ENCODE measurements around the gene OR5D16. TPM values are rescaled to one million over a fixed set of nuclear protein-coding genes. Genes with fewer than 3 reads are reported as not detected.

The OR5D16 gene
- total RNA-seq, 1 donor from 2014 or later: not detected

Small RNAs within 50 kb of the gene (small RNA-seq; reads per million reads assigned to genes)
- not detected for gene AC036111.3

Other genes starting within 250 kb of the OR5D16 start
- gene OR4C11, start 231.1 kb upstream of the OR5D16 start, total RNA-seq (ENCODE audit: low replicate concordance): not detected in 2 replicates
- not detected in 2 replicates for gene OR4P4, start 203.6 kb upstream of the OR5D16 start, total RNA-seq (ENCODE audit: low replicate concordance)
- gene OR4S2, start 190.4 kb upstream of the OR5D16 start, total RNA-seq (ENCODE audit: low replicate concordance): not detected in 2 replicates
- not detected in 2 replicates for gene OR4C6, start 176.6 kb upstream of the OR5D16 start, total RNA-seq (ENCODE audit: low replicate concordance)
- gene OR5D13, start 65.3 kb upstream of the OR5D16 start, total RNA-seq (ENCODE audit: low replicate concordance): not detected in 2 replicates
- not detected in 2 replicates for gene OR5D14, start 43.2 kb upstream of the OR5D16 start, total RNA-seq (ENCODE audit: low replicate concordance)
- gene OR5L1, start 27.4 kb upstream of the OR5D16 start, total RNA-seq (ENCODE audit: low replicate concordance): not detected in 2 replicates
- gene OR5D18, start 19.1 kb upstream of the OR5D16 start, total RNA-seq (ENCODE audit: low replicate concordance): not detected in 2 replicates
- not detected in 2 replicates for gene OR5L2, start 11.5 kb upstream of the OR5D16 start, total RNA-seq (ENCODE audit: low replicate concordance)
- not detected in 2 replicates for gene TRIM51, start 44.5 kb downstream of the OR5D16 start, total RNA-seq (ENCODE audit: low replicate concordance)
- not detected in 2 replicates for gene OR5W2, start 75.8 kb downstream of the OR5D16 start, total RNA-seq (ENCODE audit: low replicate concordance)
- not detected in 2 replicates for gene OR5I1, start 97.6 kb downstream of the OR5D16 start, total RNA-seq (ENCODE audit: low replicate concordance)
- not detected in 2 replicates for gene OR10AG1, start 131.2 kb downstream of the OR5D16 start, total RNA-seq (ENCODE audit: low replicate concordance)
- gene OR5F1, start 155.9 kb downstream of the OR5D16 start, total RNA-seq (ENCODE audit: low replicate concordance): not detected in 2 replicates
- not detected in 2 replicates for gene OR5AS1, start 188.9 kb downstream of the OR5D16 start, total RNA-seq (ENCODE audit: low replicate concordance)